ENCODE data around the gene EFNA5.

GRCh38 chr5:107607671-107608345 is 62.9 kb downstream of the EFNA5 start:
- TF ChIP-seq, protein P1, sequence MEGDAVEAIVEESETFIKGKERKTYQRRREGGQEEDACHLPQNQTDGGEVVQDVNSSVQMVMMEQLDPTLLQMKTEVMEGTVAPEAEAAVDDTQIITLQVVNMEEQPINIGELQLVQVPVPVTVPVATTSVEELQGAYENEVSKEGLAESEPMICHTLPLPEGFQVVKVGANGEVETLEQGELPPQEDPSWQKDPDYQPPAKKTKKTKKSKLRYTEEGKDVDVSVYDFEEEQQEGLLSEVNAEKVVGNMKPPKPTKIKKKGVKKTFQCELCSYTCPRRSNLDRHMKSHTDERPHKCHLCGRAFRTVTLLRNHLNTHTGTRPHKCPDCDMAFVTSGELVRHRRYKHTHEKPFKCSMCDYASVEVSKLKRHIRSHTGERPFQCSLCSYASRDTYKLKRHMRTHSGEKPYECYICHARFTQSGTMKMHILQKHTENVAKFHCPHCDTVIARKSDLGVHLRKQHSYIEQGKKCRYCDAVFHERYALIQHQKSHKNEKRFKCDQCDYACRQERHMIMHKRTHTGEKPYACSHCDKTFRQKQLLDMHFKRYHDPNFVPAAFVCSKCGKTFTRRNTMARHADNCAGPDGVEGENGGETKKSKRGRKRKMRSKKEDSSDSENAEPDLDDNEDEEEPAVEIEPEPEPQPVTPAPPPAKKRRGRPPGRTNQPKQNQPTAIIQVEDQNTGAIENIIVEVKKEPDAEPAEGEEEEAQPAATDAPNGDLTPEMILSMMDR (IDR thresholded peaks at IDR 0.05): no peak
- no peak for TF ChIP-seq POLR2A (IDR thresholded peaks at IDR 0.05)

All from esophagus squamous epithelium (tissue), 4 donors.